GM19324 (cell line): ENCODE results near the gene MON2.
A peak's percentile ranks its signal among the peaks of the same experiment; 100 is the strongest.
"Not testable (repeated sequence)": the region's sequence is repeated elsewhere in the genome, so short reads cannot be mapped to it uniquely, and the experiment has no call there.

Source experiments
- ATAC-seq: cut with Tn5 transposase; IDR thresholded peaks from one replicate; pipeline ENCODE4 v1.9.1; 2021; ENCODE audit warnings: mild to moderate bottlenecking, moderate library complexity; ENCODE audit not compliant: unreplicated experiment, low FRiP score

Gene MON2

GRCh38 chr12:62466594-62467491 lies at the start of gene MON2:
MON2 (plus strand) TSS chr12:62466826; CDS start chr12:62467208, 382 bp downstream.
- peak; percentile 99 for ATAC-seq

GRCh38 chr12:62426089-62426488 lies 40.5 kb upstream of the MON2 start:
- no peak for ATAC-seq

- no peak for ATAC-seq
Measured at GRCh38 chr12:62429457-62429856, 37.2 kb upstream of the MON2 start.

- no peak for ATAC-seq
Measured at GRCh38 chr12:62434494-62435302, 31.9 kb upstream of the MON2 start.

- no peak for ATAC-seq
Measured at GRCh38 chr12:62435303-62436163, 31.1 kb upstream of the MON2 start.

- no peak for ATAC-seq
Measured at GRCh38 chr12:62436164-62436503, 30.5 kb upstream of the MON2 start.

GRCh38 chr12:62438098-62438692 lies 28.4 kb upstream of the MON2 start:
- ATAC-seq = no peak

- no peak for ATAC-seq
Measured at GRCh38 chr12:62446754-62447452, 19.7 kb upstream of the MON2 start.

GRCh38 chr12:62448436-62448835 lies 18.2 kb upstream of the MON2 start:
- no peak for ATAC-seq

GRCh38 chr12:62455429-62455828 lies 11.2 kb upstream of the MON2 start:
- ATAC-seq = not testable (repeated sequence)

- ATAC-seq = no peak
Measured at GRCh38 chr12:62458626-62459025, 8.0 kb upstream of the MON2 start.

- ATAC-seq = no peak
Measured at GRCh38 chr12:62459976-62460375, 6.7 kb upstream of the MON2 start.

- ATAC-seq = not testable (repeated sequence)
Measured at GRCh38 chr12:62461171-62461837, 5.3 kb upstream of the MON2 start.

- not testable (repeated sequence) for ATAC-seq
Measured at GRCh38 chr12:62463252-62463651, 3.4 kb upstream of the MON2 start.

- peak; percentile 22 for ATAC-seq
Measured at GRCh38 chr12:62466018-62466593, 520 bp upstream of the MON2 start.

- no peak for ATAC-seq
Measured at GRCh38 chr12:62468397-62468796, 1.8 kb downstream of the MON2 start.

GRCh38 chr12:62468935-62469334 lies 2.3 kb downstream of the MON2 start:
- ATAC-seq = no peak

GRCh38 chr12:62469704-62470103 lies 3.1 kb downstream of the MON2 start:
- ATAC-seq = no peak

- ATAC-seq = no peak
Measured at GRCh38 chr12:62471734-62472133, 5.1 kb downstream of the MON2 start.
